IPS-NIHi11 (cell line): Measurements from ENCODE around the gene IL19.

ENCODE experiments used
- DNase-seq: peaks from one replicate; pipeline ENCODE4 v3.0.0; 2012; ENCODE audit warnings: mixed read lengths, low spot score

The IL19 gene

GRCh38 chr1:206770531-206771337 is at the start of gene IL19:
Gene IL19, plus strand, starts transcription at chr1:206770773. Its CDS starts 65,890 bp downstream, at chr1:206836663.
- no peak for DNase-seq

- DNase-seq: no peak
Measured at GRCh38 chr1:206721454-206721853, 49.1 kb upstream of the IL19 start.

GRCh38 chr1:206722751-206723461 is 47.7 kb upstream of the IL19 start:
- DNase-seq: no peak

GRCh38 chr1:206723462-206723804 is 47.1 kb upstream of the IL19 start:
- DNase-seq: no peak

GRCh38 chr1:206723805-206724472 is 46.6 kb upstream of the IL19 start:
- DNase-seq: peak; percentile 39

GRCh38 chr1:206725109-206725963 is 45.2 kb upstream of the IL19 start:
- DNase-seq: peak; percentile 70

- DNase-seq: no peak
Measured at GRCh38 chr1:206727981-206728696, 42.4 kb upstream of the IL19 start.

- no peak for DNase-seq
Measured at GRCh38 chr1:206728697-206728987, 41.9 kb upstream of the IL19 start.

GRCh38 chr1:206729050-206729449 is 41.5 kb upstream of the IL19 start:
- no peak for DNase-seq

- no peak for DNase-seq
Measured at GRCh38 chr1:206729507-206729906, 41.1 kb upstream of the IL19 start.

- no peak for DNase-seq
Measured at GRCh38 chr1:206732508-206732907, 38.1 kb upstream of the IL19 start.

- no peak for DNase-seq
Measured at GRCh38 chr1:206732992-206733391, 37.6 kb upstream of the IL19 start.

GRCh38 chr1:206734499-206735142 is 36.0 kb upstream of the IL19 start:
- DNase-seq: peak; percentile 77

GRCh38 chr1:206735553-206736031 is 35.0 kb upstream of the IL19 start:
- DNase-seq: no peak

- DNase-seq: no peak
Measured at GRCh38 chr1:206736878-206737728, 33.5 kb upstream of the IL19 start.

GRCh38 chr1:206737729-206738201 is 32.8 kb upstream of the IL19 start:
- no peak for DNase-seq

- DNase-seq: peak; percentile 64
Measured at GRCh38 chr1:206738370-206739366, 31.9 kb upstream of the IL19 start.

- DNase-seq: peak; percentile 42
Measured at GRCh38 chr1:206739411-206740076, 31.0 kb upstream of the IL19 start.
